LHCN-M2 (cell line): ENCODE data around the gene H3-3A. TPM values are rescaled to one million over a fixed set of nuclear protein-coding genes. Genes with fewer than 3 reads are reported as not detected.

Experiments
- DNase-seq: peaks from one replicate; pipeline ENCODE4 v3.0.0-alpha.2; 2012; ENCODE audit warnings: low read depth
- polyA plus RNA-seq: library from polyadenylated mRNA; unstranded; fragments of >200 nt; gene quantifications from one replicate; pipeline ENCODE4 v1.2.1, GENCODE V29; 2012; ENCODE audit warnings: missing spikeins
- total RNA-seq: library from RNA; depleted of rRNA; stranded (reverse); fragments of >200 nt; gene quantifications from 2 replicates; pipeline ENCODE4 v1.2.3, GENCODE V29; 2014; rRNA removed

The H3-3A gene
- 162 and 250 TPM in 2 replicates for total RNA-seq
- 292 TPM for polyA plus RNA-seq

- peak; percentile 93 for DNase-seq
These were observed at the start of gene H3-3A for GRCh38 chr1:226062558-226063223. Gene H3-3A (plus strand): TSS chr1:226062716. CDS start chr1:226064352, 1,636 bp downstream.

- DNase-seq = no peak
These were observed 45.4 kb upstream of the H3-3A start for GRCh38 chr1:226017070-226017469.

GRCh38 chr1:226019572-226019971 lies 42.9 kb upstream of the H3-3A start:
- no peak for DNase-seq

DNA sequence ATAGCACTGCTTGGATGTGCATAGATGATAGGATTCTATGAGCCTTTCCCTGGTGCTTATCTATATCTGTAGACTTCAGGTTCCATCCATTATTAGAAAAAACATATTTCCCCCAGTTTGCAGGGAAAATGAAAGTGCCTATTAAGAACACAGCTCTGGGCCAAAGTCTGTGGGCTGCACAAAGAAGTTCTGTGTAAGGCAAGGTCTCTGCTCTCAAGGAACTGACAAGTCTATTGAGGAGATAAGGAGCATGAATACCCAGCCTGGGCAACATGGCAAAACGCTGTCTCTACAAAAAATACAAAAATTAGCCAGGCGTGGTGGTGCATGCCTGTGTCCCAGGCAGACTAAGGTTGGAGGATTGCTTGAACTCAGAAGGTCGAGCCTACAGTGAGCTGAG lies 41.1 kb upstream of the H3-3A start:
- DNase-seq = no peak

DNA sequence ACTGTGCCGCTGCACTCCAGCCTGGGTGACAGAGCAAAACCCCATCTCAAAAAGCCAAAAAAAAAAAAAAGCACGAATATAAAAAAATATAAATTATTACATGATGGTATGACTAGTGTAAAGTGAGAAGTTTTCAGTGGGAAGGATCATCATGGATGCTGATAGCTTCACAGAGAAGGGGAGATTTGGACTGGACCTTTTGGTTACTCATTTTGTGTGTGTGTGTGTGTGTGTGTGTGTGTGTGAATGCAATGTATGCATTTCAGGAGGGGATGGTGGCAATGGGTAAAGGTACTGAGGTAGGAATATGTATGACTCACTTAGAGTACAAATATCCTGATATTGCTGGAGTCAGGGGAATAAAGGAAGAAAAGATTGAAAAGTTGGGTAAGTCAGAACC lies 40.7 kb upstream of the H3-3A start:
- no peak for DNase-seq

GRCh38 chr1:226023735-226024134 lies 38.8 kb upstream of the H3-3A start:
- DNase-seq = no peak

DNA sequence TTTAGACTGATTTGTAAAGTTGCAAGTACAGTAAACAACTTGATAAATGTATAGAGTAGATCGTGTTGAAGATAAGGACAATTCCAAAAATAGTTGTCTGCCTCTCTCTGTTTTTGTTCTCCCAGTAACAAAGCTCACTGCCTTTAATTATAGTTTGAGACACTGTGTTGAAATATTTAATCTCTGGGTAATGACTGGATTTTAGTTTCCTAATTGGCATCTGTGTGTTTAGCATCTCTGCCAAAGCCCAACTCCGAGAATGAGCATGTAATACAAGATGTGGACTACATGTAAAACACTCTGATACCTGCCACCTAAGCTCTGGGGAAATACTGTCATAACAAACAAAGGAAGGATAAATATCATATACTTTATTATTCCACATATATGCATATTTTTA lies 35.7 kb upstream of the H3-3A start:
- DNase-seq = no peak

- DNase-seq = no peak
These were observed 34.8 kb upstream of the H3-3A start for GRCh38 chr1:226027538-226028217.

GRCh38 chr1:226029093-226029496 lies 33.4 kb upstream of the H3-3A start:
- DNase-seq = no peak

DNA sequence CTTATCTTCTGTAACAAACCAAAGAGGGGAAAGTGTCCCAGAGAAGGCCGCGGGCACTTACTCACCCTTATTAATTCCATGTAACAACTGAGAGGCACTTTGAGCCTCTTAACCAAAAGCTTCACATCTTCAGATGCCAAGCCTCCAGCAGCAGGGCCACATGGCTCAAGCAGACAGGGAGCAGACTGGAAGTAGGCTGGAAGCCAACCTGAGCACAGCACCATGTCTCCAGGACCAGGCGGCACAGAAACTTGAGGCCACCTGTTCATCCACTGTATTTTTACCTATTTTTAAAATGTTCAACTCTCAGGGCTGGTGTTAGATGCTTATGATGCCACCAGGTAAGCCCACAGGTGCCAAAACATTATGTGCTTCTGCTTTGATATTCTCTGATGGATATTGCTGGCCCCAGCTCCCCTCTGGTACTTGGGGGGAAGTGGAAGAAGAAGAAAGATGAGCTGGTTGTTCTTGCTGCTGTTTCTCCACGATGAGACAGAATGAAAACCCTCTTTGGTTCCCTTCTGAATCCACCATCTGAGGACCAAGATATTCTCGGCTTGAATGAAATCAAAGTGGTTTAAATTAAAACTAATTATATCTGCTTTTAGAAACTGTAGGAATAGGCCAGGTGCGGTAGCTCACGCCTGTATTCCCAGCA lies 32.8 kb upstream of the H3-3A start:
- no peak for DNase-seq

- no peak for DNase-seq
These were observed 28.9 kb upstream of the H3-3A start for GRCh38 chr1:226033582-226033981.

GRCh38 chr1:226033991-226034390 lies 28.5 kb upstream of the H3-3A start:
- DNase-seq = no peak

GRCh38 chr1:226034482-226034881 lies 28.0 kb upstream of the H3-3A start:
- peak; percentile 82 for DNase-seq

GRCh38 chr1:226035915-226036314 lies 26.6 kb upstream of the H3-3A start:
- no peak for DNase-seq

GRCh38 chr1:226038661-226039060 lies 23.9 kb upstream of the H3-3A start:
- no peak for DNase-seq

GRCh38 chr1:226041419-226041818 lies 21.1 kb upstream of the H3-3A start:
- DNase-seq = no peak

DNA sequence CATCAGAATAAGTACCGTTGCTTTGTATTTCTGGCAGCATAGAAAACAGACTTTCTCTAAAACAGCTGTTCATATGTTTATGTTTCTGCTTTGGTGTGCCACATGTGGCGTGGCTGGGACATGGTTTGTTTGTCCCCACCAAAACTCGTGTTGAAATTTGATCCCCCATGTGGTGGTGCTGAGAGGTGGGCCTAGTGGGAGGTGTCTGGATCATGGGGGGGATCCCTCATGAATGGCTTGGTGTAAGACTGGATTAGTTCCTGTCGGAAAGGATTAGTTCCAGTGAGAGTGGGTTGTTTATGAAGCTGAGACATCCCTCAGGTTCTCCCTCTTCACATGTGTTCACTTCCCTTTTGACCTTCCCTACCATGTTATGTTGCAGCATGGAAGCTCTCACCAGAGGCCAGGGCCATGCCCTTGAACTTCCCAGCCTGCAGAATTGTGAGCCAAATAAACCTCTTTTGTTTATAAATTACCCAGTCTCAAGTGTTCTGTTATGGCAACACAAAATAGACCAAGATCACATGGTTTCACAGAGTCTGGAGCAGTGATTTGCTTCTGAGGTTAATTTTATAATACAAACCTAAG lies 17.9 kb upstream of the H3-3A start:
- no peak for DNase-seq

- peak; percentile 87 for DNase-seq
These were observed 16.3 kb upstream of the H3-3A start for GRCh38 chr1:226046240-226046639.

DNA sequence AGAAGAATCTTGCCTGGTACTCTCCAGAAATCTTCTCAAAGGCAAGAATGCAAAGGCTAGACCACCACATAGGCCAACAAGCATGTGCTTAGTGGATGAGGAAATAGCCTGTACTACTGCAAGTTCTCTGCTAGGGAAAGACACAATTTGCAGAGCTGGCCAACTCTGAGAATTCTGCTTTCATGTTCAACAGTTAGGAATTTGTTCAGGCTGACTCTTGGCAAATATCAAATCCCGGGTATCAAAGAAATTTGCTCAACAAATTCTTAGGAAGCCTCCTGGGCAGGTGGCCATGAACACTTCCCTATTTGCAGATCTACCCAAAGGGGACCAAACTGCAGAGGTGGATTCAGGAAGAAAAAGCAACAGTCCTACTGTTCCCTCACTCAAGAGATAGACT lies 15.0 kb upstream of the H3-3A start:
- DNase-seq = no peak

DNA sequence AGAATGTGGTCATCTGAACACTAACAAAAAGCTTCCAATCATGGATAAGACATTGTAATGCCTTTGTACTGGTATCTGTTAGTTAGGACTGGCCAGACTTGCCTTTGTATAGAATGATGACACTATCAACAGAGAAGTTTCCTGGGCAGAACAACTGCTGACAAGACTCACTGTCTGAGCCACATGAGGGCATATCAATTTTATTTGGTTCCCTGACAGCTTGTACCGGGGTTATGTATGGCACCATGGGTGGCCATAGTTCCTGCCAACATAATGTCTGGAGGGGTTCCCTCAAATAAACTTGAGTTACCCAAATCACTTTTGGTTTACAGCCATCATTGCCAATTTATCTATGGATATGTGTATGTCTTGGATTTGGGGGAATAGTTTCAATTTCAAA lies 13.6 kb upstream of the H3-3A start:
- DNase-seq = no peak

DNA sequence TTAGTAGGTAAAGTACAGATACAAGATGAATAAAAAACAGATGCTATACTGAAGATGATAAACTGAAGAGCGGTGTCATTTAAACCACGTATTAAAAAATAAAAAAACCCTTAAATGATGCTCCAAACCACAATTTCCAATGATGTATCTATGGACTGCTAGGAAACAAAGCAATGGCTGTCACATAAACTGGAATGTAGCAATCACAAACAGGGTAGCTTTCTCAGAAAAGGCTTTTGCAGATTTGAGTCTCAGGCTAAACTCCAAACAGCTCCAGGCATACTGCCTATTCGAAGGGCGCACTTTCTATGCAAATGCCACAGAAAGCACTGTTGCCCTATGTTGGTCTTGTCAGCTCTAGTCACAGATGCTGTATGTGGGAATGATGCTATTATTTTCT lies 12.4 kb upstream of the H3-3A start:
- DNase-seq = no peak

- no peak for DNase-seq
These were observed 11.2 kb upstream of the H3-3A start for GRCh38 chr1:226051365-226051764.
